Measurements from ENCODE around the gene RBM39. TPM values are rescaled to one million over a fixed set of nuclear protein-coding genes. Genes with fewer than 3 reads are reported as not detected.

RBM39 gene
- polyA plus RNA-seq, 3 donors, result 89.5 to 209 (median 98.0) TPM

DNA sequence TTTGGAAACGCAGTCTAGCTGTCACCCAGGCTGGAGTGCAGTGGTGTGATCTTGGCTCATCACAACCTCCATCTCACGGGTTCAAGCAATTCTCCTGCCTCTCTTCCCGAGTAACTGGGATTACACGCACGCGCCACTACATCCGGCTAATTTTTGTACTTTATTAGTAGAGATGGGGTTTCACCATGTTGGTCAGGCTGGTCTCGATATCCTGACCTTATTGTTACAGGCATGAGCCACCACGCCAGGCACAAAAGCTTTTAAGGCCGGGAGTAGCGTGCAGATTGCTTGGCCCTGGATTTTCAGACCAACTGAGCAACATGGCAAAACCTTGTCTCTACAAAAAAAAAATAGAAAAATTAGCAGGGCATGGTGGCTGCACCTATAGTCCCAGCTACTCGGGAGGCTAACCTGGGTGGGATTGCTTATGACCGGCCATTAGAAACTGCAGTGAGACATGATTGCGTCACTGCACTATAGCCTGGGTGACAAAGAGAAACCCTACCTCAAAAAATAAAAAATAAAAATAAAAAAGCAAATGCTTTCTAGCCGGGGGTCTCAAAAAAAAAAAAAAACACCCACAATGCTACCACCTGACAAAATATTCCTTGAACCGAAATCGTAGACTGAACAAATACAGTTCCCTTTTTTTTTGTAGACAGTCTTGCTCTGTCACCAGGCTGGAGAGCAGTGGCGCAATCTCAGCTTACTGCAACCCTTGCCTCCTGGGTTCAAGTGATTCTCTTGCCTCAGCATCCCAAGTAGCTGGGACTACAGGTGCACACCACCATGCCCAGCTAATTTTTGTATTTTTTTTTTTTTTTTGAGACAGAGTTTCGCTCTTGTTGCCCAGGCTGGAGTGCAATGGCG, 15.0 kb downstream of the RBM39 start:
- H3K9ac ChIP-seq (ENCODE audit: insufficient read depth, low read length, poor library complexity, severe bottlenecking), result no peak overlapping the region
- Mint-ChIP-seq H3K4me3 (no peak overlapping the region), H3K9me3 (peaks cover 0 to 2% (median 0%) of the 10 kb centered on the region in 7 donors), H3K4me1 (no peaks in the 10 kb centered on the region), H3K36me3 (peaks cover 75 to 95% of the 10 kb centered on the region in 2 donors), H3K27me3 (ENCODE audit: low read depth in 3 of 3) (peaks cover 0 to 5% (median 0%) of the 10 kb centered on the region in 3 donors), H3K27ac (peak overlapping the region in 5 of 7 donors; percentile 7 to 74 (median 58))
- no peak overlapping the region for H3K4me2 ChIP-seq (replicated peaks; ENCODE audit: extremely low read depth, low read length, poor library complexity, severe bottlenecking)
- no peaks in the 10 kb centered on the region for H3K4me1 ChIP-seq (ENCODE audit: control insufficient read depth in 1 of 2, insufficient read depth in 2 of 2, low read length in 2 of 2)
- no peaks in the 10 kb centered on the region for H3K27me3 ChIP-seq (ENCODE audit: control insufficient read depth in 2 of 2, insufficient read depth in 2 of 2, low read length in 2 of 2)
- no peaks in the 10 kb centered on the region for H3K9me3 ChIP-seq (replicated peaks in 1 of 2; ENCODE audit: control insufficient read depth in 1 of 2, insufficient read depth in 1 of 2, low read length in 2 of 2)
- H3K79me2 ChIP-seq (ENCODE audit: insufficient read depth, low read length), result peaks cover 94% of the 10 kb centered on the region
- peaks cover 94 to 98% of the 10 kb centered on the region in 2 donors for H3K36me3 ChIP-seq (replicated peaks in 1 of 2; ENCODE audit: control insufficient read depth in 1 of 2, insufficient read depth in 2 of 2, low read length in 2 of 2)
- peaks cover 100% of the 10 kb centered on the region for H4K20me1 ChIP-seq (ENCODE audit: insufficient read depth, low read length)
- intact Hi-C loops (cut with micrococcal nuclease), result no loop called here
- TF ChIP-seq, protein P1, sequence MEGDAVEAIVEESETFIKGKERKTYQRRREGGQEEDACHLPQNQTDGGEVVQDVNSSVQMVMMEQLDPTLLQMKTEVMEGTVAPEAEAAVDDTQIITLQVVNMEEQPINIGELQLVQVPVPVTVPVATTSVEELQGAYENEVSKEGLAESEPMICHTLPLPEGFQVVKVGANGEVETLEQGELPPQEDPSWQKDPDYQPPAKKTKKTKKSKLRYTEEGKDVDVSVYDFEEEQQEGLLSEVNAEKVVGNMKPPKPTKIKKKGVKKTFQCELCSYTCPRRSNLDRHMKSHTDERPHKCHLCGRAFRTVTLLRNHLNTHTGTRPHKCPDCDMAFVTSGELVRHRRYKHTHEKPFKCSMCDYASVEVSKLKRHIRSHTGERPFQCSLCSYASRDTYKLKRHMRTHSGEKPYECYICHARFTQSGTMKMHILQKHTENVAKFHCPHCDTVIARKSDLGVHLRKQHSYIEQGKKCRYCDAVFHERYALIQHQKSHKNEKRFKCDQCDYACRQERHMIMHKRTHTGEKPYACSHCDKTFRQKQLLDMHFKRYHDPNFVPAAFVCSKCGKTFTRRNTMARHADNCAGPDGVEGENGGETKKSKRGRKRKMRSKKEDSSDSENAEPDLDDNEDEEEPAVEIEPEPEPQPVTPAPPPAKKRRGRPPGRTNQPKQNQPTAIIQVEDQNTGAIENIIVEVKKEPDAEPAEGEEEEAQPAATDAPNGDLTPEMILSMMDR (IDR thresholded peaks at IDR 0.05), result no peak
- 80% methylated on average over 8 of the region's 20 CpGs for WGBS (ENCODE audit: insufficient coverage)
- peak; percentile 38 to 55 (median 51) for DNase-seq
- H3K4me3 ChIP-seq (replicated peaks in 1 of 3; ENCODE audit: low read depth in 2 of 3, low read length in 3 of 3), result no peak overlapping the region
- no peak overlapping the region for H2AFZ ChIP-seq (ENCODE audit: insufficient read depth, low read depth, low read length, poor library complexity, severe bottlenecking)
- H3K27ac ChIP-seq (ENCODE audit: low read depth in 1 of 2, low read length in 2 of 2), result peak overlapping the region; percentile 0 to 2

- no peak overlapping the region for H3K4me3 Mint-ChIP-seq
- peaks cover 100% of the 10 kb centered on the region for H4K20me1 ChIP-seq (ENCODE audit: insufficient read depth, low read length)
These were observed 17.5 kb downstream of the RBM39 start for GRCh38 chr20:35724321-35725230.

More at GRCh38 chr20:35724321-35725230, 17.5 kb downstream of the RBM39 start:
- Histone ChIP-seq H3K27ac (ENCODE audit: low read depth in 1 of 2, low read length in 2 of 2) (no peak overlapping the region), H3K4me1 (ENCODE audit: control insufficient read depth in 1 of 2, insufficient read depth in 2 of 2, low read length in 2 of 2) (no peaks in the 10 kb centered on the region), H3K9ac (ENCODE audit: insufficient read depth, low read length, poor library complexity, severe bottlenecking) (no peak overlapping the region), H3K9me3 (replicated peaks in 1 of 2; ENCODE audit: control insufficient read depth in 1 of 2, insufficient read depth in 1 of 2, low read length in 2 of 2) (no peaks in the 10 kb centered on the region), H2AFZ (ENCODE audit: insufficient read depth, low read depth, low read length, poor library complexity, severe bottlenecking) (no peak overlapping the region), H3K27me3 (ENCODE audit: control insufficient read depth in 2 of 2, insufficient read depth in 2 of 2, low read length in 2 of 2) (no peaks in the 10 kb centered on the region), H3K4me3 (replicated peaks in 1 of 3; ENCODE audit: low read depth in 2 of 3, low read length in 3 of 3) (no peak overlapping the region), H3K36me3 (replicated peaks in 1 of 2; ENCODE audit: control insufficient read depth in 1 of 2, insufficient read depth in 2 of 2, low read length in 2 of 2) (peaks cover 94 to 98% of the 10 kb centered on the region in 2 donors), H3K79me2 (ENCODE audit: insufficient read depth, low read length) (peaks cover 94% of the 10 kb centered on the region), H3K4me2 (replicated peaks; ENCODE audit: extremely low read depth, low read length, poor library complexity, severe bottlenecking) (no peak overlapping the region)
- WGBS (ENCODE audit: insufficient coverage), result 93% methylated on average over 6 of the region's 13 CpGs
- H3K27ac Mint-ChIP-seq, result no peak overlapping the region
- peaks cover 0 to 2% (median 0%) of the 10 kb centered on the region in 7 donors for H3K9me3 Mint-ChIP-seq
- no peak for DNase-seq
- H3K4me1 Mint-ChIP-seq, result no peaks in the 10 kb centered on the region
- peaks cover 0 to 5% (median 0%) of the 10 kb centered on the region in 3 donors for H3K27me3 Mint-ChIP-seq (ENCODE audit: low read depth in 3 of 3)
- intact Hi-C loops (cut with micrococcal nuclease), result no loop called here
- peaks cover 78 to 96% of the 10 kb centered on the region in 2 donors for H3K36me3 Mint-ChIP-seq
- TF ChIP-seq, protein P1 (IDR thresholded peaks at IDR 0.05), result no peak

Data from CD14-positive monocyte (primary cell).